Measurements from ENCODE around the gene CHERP. TPM values are rescaled to one million over a fixed set of nuclear protein-coding genes. Genes with fewer than 3 reads are reported as not detected.

The CHERP gene
- total RNA-seq, 4 donors from 2014 or later: 11.4 to 26.4 (median 22.4) TPM

DNA sequence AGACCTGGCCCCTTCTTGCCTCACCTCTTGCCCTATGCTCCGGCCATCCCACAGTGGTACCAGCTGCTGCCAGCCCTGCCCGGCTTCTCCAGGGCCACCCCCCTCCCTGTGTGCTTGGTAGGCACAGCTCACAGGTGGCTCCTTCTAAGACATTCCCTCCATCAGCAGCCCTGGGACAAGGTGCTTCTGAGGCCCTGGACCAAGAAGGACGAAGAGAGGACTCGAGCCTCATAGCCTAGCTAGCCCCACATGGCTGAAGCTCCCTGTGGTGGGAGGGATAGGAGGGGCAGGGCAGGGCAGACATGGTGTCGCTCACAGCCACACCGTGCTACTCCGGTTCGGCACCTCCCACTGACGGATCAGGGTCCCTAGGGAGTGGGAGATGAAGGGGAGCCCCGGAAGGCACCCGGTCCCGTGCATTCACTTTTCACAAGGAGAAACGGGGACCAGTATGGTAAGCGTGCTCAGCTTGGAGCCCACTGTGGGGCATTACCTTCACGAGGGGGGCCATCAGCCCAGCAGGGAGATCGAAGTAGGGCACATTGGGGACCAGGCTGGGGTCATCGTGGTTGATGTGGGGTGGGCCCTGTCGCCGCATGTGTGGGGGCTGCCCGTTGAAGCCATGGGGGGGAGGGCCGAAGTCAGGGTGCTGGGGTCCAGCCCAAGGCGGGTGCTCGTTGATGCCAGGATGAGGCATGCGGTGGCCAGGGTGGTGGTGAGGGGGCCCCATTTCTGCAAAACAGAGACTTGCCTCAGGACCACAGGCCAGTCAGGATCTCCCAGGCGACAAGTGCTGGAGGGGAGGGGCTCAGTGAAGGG is 19.5 kb downstream of the CHERP start:
- DNase-seq: no peak
- no peak overlapping the region for H3K27ac ChIP-seq
- H3K27me3 ChIP-seq: no peaks in the 10 kb centered on the region
- peaks cover 0 to 100% (median 0%) of the 10 kb centered on the region in 3 donors for H3K36me3 ChIP-seq
- TF ChIP-seq POLR2A (IDR thresholded peaks at IDR 0.05): no peak
- TF ChIP-seq, protein P1, sequence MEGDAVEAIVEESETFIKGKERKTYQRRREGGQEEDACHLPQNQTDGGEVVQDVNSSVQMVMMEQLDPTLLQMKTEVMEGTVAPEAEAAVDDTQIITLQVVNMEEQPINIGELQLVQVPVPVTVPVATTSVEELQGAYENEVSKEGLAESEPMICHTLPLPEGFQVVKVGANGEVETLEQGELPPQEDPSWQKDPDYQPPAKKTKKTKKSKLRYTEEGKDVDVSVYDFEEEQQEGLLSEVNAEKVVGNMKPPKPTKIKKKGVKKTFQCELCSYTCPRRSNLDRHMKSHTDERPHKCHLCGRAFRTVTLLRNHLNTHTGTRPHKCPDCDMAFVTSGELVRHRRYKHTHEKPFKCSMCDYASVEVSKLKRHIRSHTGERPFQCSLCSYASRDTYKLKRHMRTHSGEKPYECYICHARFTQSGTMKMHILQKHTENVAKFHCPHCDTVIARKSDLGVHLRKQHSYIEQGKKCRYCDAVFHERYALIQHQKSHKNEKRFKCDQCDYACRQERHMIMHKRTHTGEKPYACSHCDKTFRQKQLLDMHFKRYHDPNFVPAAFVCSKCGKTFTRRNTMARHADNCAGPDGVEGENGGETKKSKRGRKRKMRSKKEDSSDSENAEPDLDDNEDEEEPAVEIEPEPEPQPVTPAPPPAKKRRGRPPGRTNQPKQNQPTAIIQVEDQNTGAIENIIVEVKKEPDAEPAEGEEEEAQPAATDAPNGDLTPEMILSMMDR (IDR thresholded peaks at IDR 0.05): no peak
- no peaks in the 10 kb centered on the region for H3K4me1 ChIP-seq
- no peaks in the 10 kb centered on the region for H3K9me3 ChIP-seq
- no peak overlapping the region for H3K4me3 ChIP-seq

DNA sequence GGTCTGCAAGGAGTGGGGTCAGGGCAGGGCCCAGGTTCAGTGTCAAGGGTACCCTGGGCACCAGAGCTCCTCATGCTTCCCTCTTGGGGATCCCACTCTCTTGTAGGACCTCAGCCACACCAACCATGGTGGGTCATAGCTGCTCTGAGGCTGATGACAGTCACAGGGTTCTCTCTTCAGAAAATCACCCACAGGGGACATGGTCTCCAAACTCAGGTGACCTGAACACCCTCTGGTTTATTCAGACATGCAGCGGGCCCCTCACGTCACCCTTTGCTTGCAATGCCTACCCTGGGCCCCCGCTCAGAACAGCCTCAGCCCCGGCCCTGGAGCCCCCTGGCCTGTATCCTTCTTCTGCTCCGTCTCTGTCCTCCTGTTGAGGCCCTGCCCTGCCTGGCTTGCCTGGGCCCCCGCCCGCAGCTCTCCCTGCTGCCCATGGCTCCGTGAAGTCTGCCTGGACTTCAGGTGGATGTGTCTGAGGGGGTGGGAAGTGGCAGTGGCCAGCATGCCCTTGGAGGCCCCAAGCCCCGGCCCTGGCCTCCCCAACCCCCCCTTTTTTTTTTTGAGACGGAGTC is 20.4 kb downstream of the CHERP start:
- H3K9me3 ChIP-seq: no peaks in the 10 kb centered on the region
- no peaks in the 10 kb centered on the region for H3K27me3 ChIP-seq
- no peak overlapping the region for H3K27ac ChIP-seq
- H3K4me1 ChIP-seq: no peaks in the 10 kb centered on the region
- H3K4me3 ChIP-seq: no peak overlapping the region
- DNase-seq: no peak
- H3K36me3 ChIP-seq: peaks cover 0 to 100% (median 0%) of the 10 kb centered on the region in 3 donors
- TF ChIP-seq, protein P1 (IDR thresholded peaks at IDR 0.05): no peak
- TF ChIP-seq POLR2A (IDR thresholded peaks at IDR 0.05): no peak

DNA sequence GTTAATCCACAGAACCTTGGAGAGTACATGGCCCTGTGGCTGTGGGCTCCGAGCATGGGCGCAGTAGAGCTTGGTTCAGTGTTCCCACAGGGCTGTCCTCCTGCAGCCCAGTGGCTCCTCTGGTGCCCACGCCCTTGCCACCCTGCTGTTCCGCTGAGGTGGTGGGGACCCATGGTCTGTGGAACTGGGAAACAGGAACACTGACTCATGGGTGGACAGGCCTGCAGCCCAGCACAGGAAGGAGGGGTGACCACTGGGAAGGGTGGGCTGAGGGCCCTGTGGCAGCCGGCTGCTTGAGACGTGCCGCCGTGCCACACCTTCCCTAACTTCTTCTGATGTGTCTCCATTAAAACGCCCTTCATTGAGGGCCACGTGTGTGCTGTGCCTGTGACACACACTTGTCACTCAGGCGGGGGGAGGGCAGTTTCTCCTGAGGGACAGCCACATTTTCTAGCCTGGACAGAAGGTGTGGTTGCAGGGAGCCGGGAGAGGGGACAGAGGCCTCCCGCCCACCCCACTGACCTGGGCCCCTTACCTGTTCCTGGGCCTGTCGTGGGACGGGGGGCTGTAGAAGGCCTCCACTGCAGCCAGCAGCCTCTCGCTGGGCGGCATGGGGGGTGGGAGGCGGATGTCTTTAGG is 21.1 kb downstream of the CHERP start:
- Histone ChIP-seq H3K4me3 (no peak overlapping the region), H3K36me3 (peaks cover 0 to 96% (median 0%) of the 10 kb centered on the region in 3 donors), H3K27ac (no peak overlapping the region), H3K27me3 (no peaks in the 10 kb centered on the region), H3K9me3 (no peaks in the 10 kb centered on the region), H3K4me1 (no peaks in the 10 kb centered on the region)
- TF ChIP-seq, protein P1 (IDR thresholded peaks at IDR 0.05): no peak
- no peak for TF ChIP-seq POLR2A (IDR thresholded peaks at IDR 0.05)
- no peak for DNase-seq

DNA sequence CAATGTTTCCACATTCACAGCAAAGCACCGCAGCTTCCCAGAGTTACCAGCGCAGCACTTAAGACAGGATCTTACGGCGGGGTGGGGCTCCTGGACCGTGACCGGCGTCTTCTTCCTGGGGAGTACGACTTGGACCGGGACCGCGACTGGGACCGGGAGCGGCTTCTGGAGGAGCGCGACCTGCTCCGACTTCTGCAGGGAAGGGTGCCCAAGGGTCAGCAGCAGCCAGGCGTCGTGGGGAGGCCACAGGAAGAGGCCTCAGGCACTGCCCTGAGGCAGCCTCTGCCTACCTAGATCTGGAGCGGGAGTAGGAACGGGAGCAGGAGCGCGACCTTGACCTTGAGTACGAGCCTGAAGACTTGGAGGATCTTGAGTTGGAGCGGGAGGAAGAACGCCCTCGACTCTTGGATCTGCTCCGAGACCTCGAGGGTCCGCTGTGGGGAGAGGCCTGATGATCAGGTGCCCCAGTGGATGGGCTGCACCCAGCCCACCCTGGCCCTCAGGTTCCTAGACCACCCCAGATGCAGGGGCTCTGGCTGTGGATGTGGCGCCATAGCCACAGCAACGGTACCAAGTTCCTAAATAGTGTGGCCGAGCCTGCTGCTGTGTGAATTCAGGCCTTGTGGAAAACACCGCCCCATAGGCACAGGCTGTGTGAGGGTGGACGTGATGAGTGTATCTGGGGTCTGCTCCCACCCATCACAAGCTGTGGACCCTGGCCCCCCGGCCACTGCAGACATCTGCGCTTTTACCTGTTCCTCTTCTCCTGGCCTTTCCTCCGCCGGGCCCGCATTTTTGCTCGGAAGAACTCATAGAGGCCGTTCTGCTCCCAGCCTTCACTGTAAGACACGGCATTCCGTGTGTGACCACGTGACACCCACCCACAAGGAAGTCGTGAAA is 21.9 kb downstream of the CHERP start:
- TF ChIP-seq POLR2A (IDR thresholded peaks at IDR 0.05): no peak
- TF ChIP-seq, protein P1 (IDR thresholded peaks at IDR 0.05): no peak
- H3K27me3 ChIP-seq: no peaks in the 10 kb centered on the region
- H3K4me1 ChIP-seq: no peaks in the 10 kb centered on the region
- H3K27ac ChIP-seq: no peak overlapping the region
- no peak overlapping the region for H3K4me3 ChIP-seq
- no peak for DNase-seq
- H3K9me3 ChIP-seq: no peaks in the 10 kb centered on the region
- H3K36me3 ChIP-seq: peaks cover 0 to 88% (median 0%) of the 10 kb centered on the region in 3 donors

DNA sequence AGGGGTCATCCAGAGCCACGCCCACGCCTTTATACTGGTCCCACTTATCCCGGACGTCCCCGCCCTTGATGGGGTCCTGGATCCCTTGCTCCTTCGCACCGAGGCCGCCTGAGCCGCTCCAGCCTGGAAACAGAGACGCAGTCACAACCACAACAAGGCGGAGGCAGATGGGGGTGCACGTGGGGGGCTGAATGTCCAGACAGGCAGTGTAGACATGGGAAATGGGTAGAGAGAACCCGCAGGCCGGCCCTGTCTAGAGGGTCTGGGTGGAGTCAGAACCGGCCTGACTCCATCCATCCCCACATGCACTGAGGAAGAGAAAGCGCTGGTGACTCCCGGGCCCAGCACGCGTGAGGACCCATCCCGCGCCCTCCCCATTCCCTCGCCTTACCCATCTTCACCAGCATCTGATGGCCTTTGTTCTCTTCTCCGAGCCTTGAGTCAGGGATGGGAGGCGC is 23.0 kb downstream of the CHERP start:
- DNase-seq: no peak
- H3K4me1 ChIP-seq: no peaks in the 10 kb centered on the region
- no peak overlapping the region for H3K4me3 ChIP-seq
- H3K9me3 ChIP-seq: no peaks in the 10 kb centered on the region
- peaks cover 0 to 81% (median 0%) of the 10 kb centered on the region in 3 donors for H3K36me3 ChIP-seq
- TF ChIP-seq POLR2A (IDR thresholded peaks at IDR 0.05): no peak
- TF ChIP-seq, protein P1 (IDR thresholded peaks at IDR 0.05): no peak
- no peak overlapping the region for H3K27ac ChIP-seq
- H3K27me3 ChIP-seq: no peaks in the 10 kb centered on the region

Data from Peyer's patch (tissue), 4 donors.